Fibroblast of gingiva (primary cell): ENCODE results near the gene UBE2M.
"Not testable (repeated sequence)": the region's sequence is repeated elsewhere in the genome, so short reads cannot be mapped to it uniquely, and the experiment has no call there.

Source experiments
- DNase-seq: peaks from one replicate; pipeline ENCODE4 v3.0.0-alpha.2; 2011; ENCODE audit warnings: low read depth

UBE2M gene

GRCh38 chr19:58511353-58512208 is 46.8 kb downstream of the UBE2M start, which contains the start of gene SLC27A5:
Gene SLC27A5 (minus strand): TSS chr19:58511992. CDS start chr19:58511955, 37 bp downstream.
- no peak for DNase-seq

- no peak for DNase-seq
These were observed 48.1 kb downstream of the UBE2M start for GRCh38 chr19:58510084-58510862.

GRCh38 chr19:58509731-58510083 is 48.7 kb downstream of the UBE2M start:
- no peak for DNase-seq

- DNase-seq = not testable (repeated sequence)
These were observed 50.7 kb downstream of the UBE2M start for GRCh38 chr19:58507602-58508223.
